ENCODE data around the gene XRCC1.

Gene XRCC1

GRCh38 chr19:43501661-43502418 lies 73.5 kb downstream of the XRCC1 start:
- peak overlapping the region; percentile 64 for H3K4me2 ChIP-seq (ENCODE audit: insufficient read depth, low read length, poor library complexity, severe bottlenecking)
- no peak overlapping the region for H3K4ac ChIP-seq (ENCODE audit: low read length)
- no peak overlapping the region for H4K91ac ChIP-seq (ENCODE audit: low read depth, low read length, poor library complexity)
- no peak overlapping the region for H2BK15ac ChIP-seq (ENCODE audit: low read length)
- peak overlapping the region; percentile 73 for H3K18ac ChIP-seq (ENCODE audit: low read length)
- H3K14ac ChIP-seq (ENCODE audit: low read length) = peak overlapping the region; percentile 49
- peak overlapping the region in 1 of 2 donors; percentile 61 for H3K4me3 ChIP-seq (ENCODE audit: low read length in 2 of 2)
- H3K4me1 ChIP-seq (ENCODE audit: control insufficient read depth in 2 of 2, insufficient read depth in 1 of 2, low read depth in 1 of 2, low read length in 2 of 2) = peaks cover 7 to 10% of the 10 kb centered on the region in 2 donors
- no peak overlapping the region for H2AK5ac ChIP-seq (ENCODE audit: low read depth, low read length)
- no peak overlapping the region for H3K27ac ChIP-seq (replicated peaks; ENCODE audit: low read length)
- no peaks in the 10 kb centered on the region for H3K9me3 ChIP-seq (replicated peaks in 1 of 2; ENCODE audit: control insufficient read depth in 2 of 2, insufficient read depth in 1 of 2, low read depth in 1 of 2, low read length in 2 of 2)
- H2BK5ac ChIP-seq (ENCODE audit: low read length) = no peak overlapping the region
- H3K9ac ChIP-seq (ENCODE audit: low read depth, low read length, poor library complexity) = peak overlapping the region; percentile 75
- WGBS, 2 donors (ENCODE audit: extremely low coverage in 2 of 2, insufficient read length in 2 of 2, insufficient replicate concordance in 1 of 2) = no CpG with 5 or more reads among the region's 43 CpGs
- H2AFZ ChIP-seq (ENCODE audit: low read length) = no peak overlapping the region
- no peak overlapping the region for H2BK12ac ChIP-seq (ENCODE audit: low read length)
- H4K8ac ChIP-seq (ENCODE audit: low read depth, low read length) = no peak overlapping the region
- peaks cover 0 to 26% (median 0%) of the 10 kb centered on the region in 3 experiments for H3K27me3 ChIP-seq (ENCODE audit: control insufficient read depth in 3 of 3, insufficient read depth in 3 of 3, low read depth in 1 of 3, low read length in 3 of 3)
- DNase-seq (ENCODE audit: low spot score) = peak; percentile 54
- H2BK120ac ChIP-seq (ENCODE audit: low read depth, low read length) = no peak overlapping the region
- H3K36me3 ChIP-seq (replicated peaks in 1 of 2; ENCODE audit: control insufficient read depth in 2 of 2, insufficient read depth in 2 of 2, low read length in 2 of 2) = peaks cover 2 to 19% of the 10 kb centered on the region in 2 donors
- no peaks in the 10 kb centered on the region for H3K79me1 ChIP-seq (ENCODE audit: low read depth, low read length)
- H3K23ac ChIP-seq (ENCODE audit: low read depth, low read length, poor library complexity) = no peak overlapping the region

DNA sequence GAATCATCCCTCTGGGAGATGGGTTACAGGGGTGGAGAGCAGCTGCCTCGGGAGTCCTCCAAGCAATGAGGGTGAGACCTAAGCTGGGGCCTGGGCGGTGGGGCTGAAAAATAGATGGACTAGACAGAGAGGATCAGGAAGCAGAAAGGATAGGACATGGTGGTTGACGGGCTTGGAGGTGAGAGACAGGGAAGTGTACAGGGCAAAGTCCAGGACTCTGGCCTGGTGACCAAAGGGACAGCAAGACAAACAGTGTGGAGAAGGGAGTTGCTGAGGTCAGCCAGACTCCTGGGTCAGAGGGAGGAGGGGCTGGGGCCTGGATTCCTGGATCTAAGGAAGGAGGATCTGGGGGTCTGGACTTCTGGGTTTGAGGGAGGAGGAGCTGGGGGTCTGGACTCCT lies 76.3 kb downstream of the XRCC1 start:
- H2AFZ ChIP-seq (ENCODE audit: low read length) = no peak overlapping the region
- peaks cover 7 to 29% of the 10 kb centered on the region in 2 donors for H3K36me3 ChIP-seq (replicated peaks in 1 of 2; ENCODE audit: control insufficient read depth in 2 of 2, insufficient read depth in 2 of 2, low read length in 2 of 2)
- no peak for DNase-seq (ENCODE audit: low spot score)
- no peak overlapping the region for H2BK120ac ChIP-seq (ENCODE audit: low read depth, low read length)
- H4K8ac ChIP-seq (ENCODE audit: low read depth, low read length) = no peak overlapping the region
- H2BK12ac ChIP-seq (ENCODE audit: low read length) = no peak overlapping the region
- no peak overlapping the region for H3K14ac ChIP-seq (ENCODE audit: low read length)
- H3K4ac ChIP-seq (ENCODE audit: low read length) = no peak overlapping the region
- H3K9me3 ChIP-seq (replicated peaks in 1 of 2; ENCODE audit: control insufficient read depth in 2 of 2, insufficient read depth in 1 of 2, low read depth in 1 of 2, low read length in 2 of 2) = no peaks in the 10 kb centered on the region
- WGBS, 2 donors (ENCODE audit: extremely low coverage in 2 of 2, insufficient read length in 2 of 2, insufficient replicate concordance in 1 of 2) = no CpG with 5 or more reads among the region's 3 CpGs
- H3K4me3 ChIP-seq (ENCODE audit: low read length in 2 of 2) = no peak overlapping the region
- no peak overlapping the region for H3K23ac ChIP-seq (ENCODE audit: low read depth, low read length, poor library complexity)
- no peak overlapping the region for H2BK15ac ChIP-seq (ENCODE audit: low read length)
- no peak overlapping the region for H2BK5ac ChIP-seq (ENCODE audit: low read length)
- no peak overlapping the region for H2AK5ac ChIP-seq (ENCODE audit: low read depth, low read length)
- H3K4me2 ChIP-seq (ENCODE audit: insufficient read depth, low read length, poor library complexity, severe bottlenecking) = no peak overlapping the region
- H4K91ac ChIP-seq (ENCODE audit: low read depth, low read length, poor library complexity) = no peak overlapping the region
- H3K79me1 ChIP-seq (ENCODE audit: low read depth, low read length) = no peaks in the 10 kb centered on the region
- peaks cover 0 to 8% of the 10 kb centered on the region in 2 donors for H3K4me1 ChIP-seq (ENCODE audit: control insufficient read depth in 2 of 2, insufficient read depth in 1 of 2, low read depth in 1 of 2, low read length in 2 of 2)
- H3K9ac ChIP-seq (ENCODE audit: low read depth, low read length, poor library complexity) = no peak overlapping the region
- H3K27me3 ChIP-seq (ENCODE audit: control insufficient read depth in 3 of 3, insufficient read depth in 3 of 3, low read depth in 1 of 3, low read length in 3 of 3) = peaks cover 0 to 26% (median 0%) of the 10 kb centered on the region in 3 experiments
- no peak overlapping the region for H3K18ac ChIP-seq (ENCODE audit: low read length)
- no peak overlapping the region for H3K27ac ChIP-seq (replicated peaks; ENCODE audit: low read length)

- Histone ChIP-seq H3K4me2 (ENCODE audit: insufficient read depth, low read length, poor library complexity, severe bottlenecking) (no peak overlapping the region), H2BK15ac (ENCODE audit: low read length) (no peak overlapping the region), H3K18ac (ENCODE audit: low read length) (no peak overlapping the region), H4K8ac (ENCODE audit: low read depth, low read length) (no peak overlapping the region), H3K9ac (ENCODE audit: low read depth, low read length, poor library complexity) (no peak overlapping the region), H2BK12ac (ENCODE audit: low read length) (no peak overlapping the region), H3K14ac (ENCODE audit: low read length) (no peak overlapping the region), H3K23ac (ENCODE audit: low read depth, low read length, poor library complexity) (no peak overlapping the region), H4K91ac (ENCODE audit: low read depth, low read length, poor library complexity) (no peak overlapping the region), H3K27me3 (ENCODE audit: control insufficient read depth in 3 of 3, insufficient read depth in 3 of 3, low read depth in 1 of 3, low read length in 3 of 3) (peaks cover 0 to 21% (median 0%) of the 10 kb centered on the region in 3 experiments), H2AK5ac (ENCODE audit: low read depth, low read length) (no peak overlapping the region), H3K27ac (replicated peaks; ENCODE audit: low read length) (no peak overlapping the region), H3K36me3 (replicated peaks in 1 of 2; ENCODE audit: control insufficient read depth in 2 of 2, insufficient read depth in 2 of 2, low read length in 2 of 2) (peaks cover 7 to 31% of the 10 kb centered on the region in 2 donors), H2BK5ac (ENCODE audit: low read length) (no peak overlapping the region), H3K9me3 (replicated peaks in 1 of 2; ENCODE audit: control insufficient read depth in 2 of 2, insufficient read depth in 1 of 2, low read depth in 1 of 2, low read length in 2 of 2) (no peaks in the 10 kb centered on the region), H3K4ac (ENCODE audit: low read length) (no peak overlapping the region), H2BK120ac (ENCODE audit: low read depth, low read length) (no peak overlapping the region), H2AFZ (ENCODE audit: low read length) (no peak overlapping the region), H3K79me1 (ENCODE audit: low read depth, low read length) (no peaks in the 10 kb centered on the region), H3K4me1 (ENCODE audit: control insufficient read depth in 2 of 2, insufficient read depth in 1 of 2, low read depth in 1 of 2, low read length in 2 of 2) (peaks cover 0 to 8% of the 10 kb centered on the region in 2 donors), H3K4me3 (ENCODE audit: low read length in 2 of 2) (no peak overlapping the region)
- no CpG with 5 or more reads among the region's 5 CpGs for WGBS, 2 donors (ENCODE audit: extremely low coverage in 2 of 2, insufficient read length in 2 of 2, insufficient replicate concordance in 1 of 2)
- no peak for DNase-seq (ENCODE audit: low spot score)
Observed at GRCh38 chr19:43498233-43498842, 77.0 kb downstream of the XRCC1 start.

DNA sequence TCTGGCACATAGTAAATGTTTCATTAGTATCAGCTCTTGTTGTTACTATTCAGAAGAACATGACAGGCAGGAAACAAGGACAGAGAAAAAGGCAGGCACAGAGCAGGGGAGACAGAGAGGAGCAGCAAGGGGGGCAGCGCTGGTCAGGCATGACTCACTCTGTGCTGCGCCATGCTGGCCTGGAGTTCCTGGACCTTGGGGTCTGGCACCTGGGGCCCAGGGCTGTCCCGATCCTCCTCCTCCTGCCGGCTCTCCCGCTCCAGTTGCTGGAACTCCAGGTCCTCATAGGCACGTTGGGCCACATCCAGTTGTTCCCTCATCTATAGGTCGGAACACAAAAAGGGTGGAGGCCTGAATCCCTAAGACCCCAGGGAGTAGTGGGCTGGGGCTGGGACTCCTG lies 78.4 kb downstream of the XRCC1 start:
- H3K14ac ChIP-seq (ENCODE audit: low read length) = no peak overlapping the region
- H2BK15ac ChIP-seq (ENCODE audit: low read length) = no peak overlapping the region
- H3K23ac ChIP-seq (ENCODE audit: low read depth, low read length, poor library complexity) = no peak overlapping the region
- H3K79me1 ChIP-seq (ENCODE audit: low read depth, low read length) = no peaks in the 10 kb centered on the region
- no peak overlapping the region for H2AFZ ChIP-seq (ENCODE audit: low read length)
- no peak overlapping the region for H3K18ac ChIP-seq (ENCODE audit: low read length)
- no peak overlapping the region for H3K4me3 ChIP-seq (ENCODE audit: low read length in 2 of 2)
- no peak overlapping the region for H3K27ac ChIP-seq (replicated peaks; ENCODE audit: low read length)
- H2BK12ac ChIP-seq (ENCODE audit: low read length) = no peak overlapping the region
- no peak for DNase-seq (ENCODE audit: low spot score)
- no peak overlapping the region for H2BK120ac ChIP-seq (ENCODE audit: low read depth, low read length)
- H2BK5ac ChIP-seq (ENCODE audit: low read length) = no peak overlapping the region
- peaks cover 0 to 4% of the 10 kb centered on the region in 2 donors for H3K4me1 ChIP-seq (ENCODE audit: control insufficient read depth in 2 of 2, insufficient read depth in 1 of 2, low read depth in 1 of 2, low read length in 2 of 2)
- H3K4ac ChIP-seq (ENCODE audit: low read length) = no peak overlapping the region
- no peaks in the 10 kb centered on the region for H3K9me3 ChIP-seq (replicated peaks in 1 of 2; ENCODE audit: control insufficient read depth in 2 of 2, insufficient read depth in 1 of 2, low read depth in 1 of 2, low read length in 2 of 2)
- H3K9ac ChIP-seq (ENCODE audit: low read depth, low read length, poor library complexity) = no peak overlapping the region
- H3K27me3 ChIP-seq (ENCODE audit: control insufficient read depth in 3 of 3, insufficient read depth in 3 of 3, low read depth in 1 of 3, low read length in 3 of 3) = peaks cover 0 to 7% (median 0%) of the 10 kb centered on the region in 3 experiments
- no peak overlapping the region for H4K8ac ChIP-seq (ENCODE audit: low read depth, low read length)
- no CpG with 5 or more reads among the region's 7 CpGs for WGBS, 2 donors (ENCODE audit: extremely low coverage in 2 of 2, insufficient read length in 2 of 2, insufficient replicate concordance in 1 of 2)
- no peak overlapping the region for H4K91ac ChIP-seq (ENCODE audit: low read depth, low read length, poor library complexity)
- no peak overlapping the region for H3K4me2 ChIP-seq (ENCODE audit: insufficient read depth, low read length, poor library complexity, severe bottlenecking)
- no peak overlapping the region for H2AK5ac ChIP-seq (ENCODE audit: low read depth, low read length)
- H3K36me3 ChIP-seq (replicated peaks in 1 of 2; ENCODE audit: control insufficient read depth in 2 of 2, insufficient read depth in 2 of 2, low read length in 2 of 2) = peaks cover 7 to 30% of the 10 kb centered on the region in 2 donors
